ENCODE results near the gene FAM117B.
A peak's percentile ranks its signal among the peaks of the same experiment; 100 is the strongest.

The FAM117B gene

GRCh38 chr2:202756598-202756997 is 121.8 kb downstream of the FAM117B start:
- Mint-ChIP-seq H3K4me1 (peaks cover 50% of the 10 kb centered on the region), H3K27ac (peak overlapping the region; percentile 35), H3K27me3 (no peaks in the 10 kb centered on the region), H3K4me3 (no peak overlapping the region), H3K36me3 (peaks cover 17% of the 10 kb centered on the region), H3K9me3 (no peaks in the 10 kb centered on the region)

GRCh38 chr2:202757339-202757738 is 122.6 kb downstream of the FAM117B start:
- Mint-ChIP-seq H3K36me3 (peaks cover 17% of the 10 kb centered on the region), H3K27ac (peak overlapping the region; percentile 17), H3K4me1 (peaks cover 50% of the 10 kb centered on the region), H3K27me3 (no peaks in the 10 kb centered on the region), H3K4me3 (no peak overlapping the region), H3K9me3 (no peaks in the 10 kb centered on the region)

- Mint-ChIP-seq H3K4me3 (no peak overlapping the region), H3K36me3 (peaks cover 17% of the 10 kb centered on the region)
Measured at GRCh38 chr2:202758128-202758527, 123.4 kb downstream of the FAM117B start.

GRCh38 chr2:202758604-202759003 is 123.8 kb downstream of the FAM117B start:
- Mint-ChIP-seq H3K36me3 (peaks cover 12% of the 10 kb centered on the region), H3K27ac (no peak overlapping the region), H3K4me1 (peaks cover 50% of the 10 kb centered on the region), H3K4me3 (no peak overlapping the region), H3K27me3 (no peaks in the 10 kb centered on the region), H3K9me3 (no peaks in the 10 kb centered on the region)

More at GRCh38 chr2:202758128-202758527, 123.4 kb downstream of the FAM117B start:
- no peak overlapping the region for H3K27ac Mint-ChIP-seq
- no peaks in the 10 kb centered on the region for H3K27me3 Mint-ChIP-seq
- peaks cover 50% of the 10 kb centered on the region for H3K4me1 Mint-ChIP-seq
- H3K9me3 Mint-ChIP-seq, result no peaks in the 10 kb centered on the region

GRCh38 chr2:202760848-202761247 is 126.1 kb downstream of the FAM117B start:
- peaks cover 14% of the 10 kb centered on the region for H3K36me3 Mint-ChIP-seq

GRCh38 chr2:202762556-202762955 is 127.8 kb downstream of the FAM117B start:
- Mint-ChIP-seq H3K4me1 (peaks cover 55% of the 10 kb centered on the region), H3K4me3 (peak overlapping the region; percentile 58), H3K27ac (peak overlapping the region; percentile 94)

More at GRCh38 chr2:202760848-202761247, 126.1 kb downstream of the FAM117B start:
- H3K4me1 Mint-ChIP-seq, result peaks cover 55% of the 10 kb centered on the region
- no peaks in the 10 kb centered on the region for H3K27me3 Mint-ChIP-seq
- peak overlapping the region; percentile 96 for H3K27ac Mint-ChIP-seq
- no peaks in the 10 kb centered on the region for H3K9me3 Mint-ChIP-seq
- no peak overlapping the region for H3K4me3 Mint-ChIP-seq

GRCh38 chr2:202763916-202764315 is 129.1 kb downstream of the FAM117B start:
- Mint-ChIP-seq H3K36me3 (peaks cover 17% of the 10 kb centered on the region), H3K9me3 (no peaks in the 10 kb centered on the region), H3K4me1 (peaks cover 64% of the 10 kb centered on the region), H3K27ac (peak overlapping the region; percentile 94), H3K4me3 (peak overlapping the region; percentile 62), H3K27me3 (no peaks in the 10 kb centered on the region)

More at GRCh38 chr2:202762556-202762955, 127.8 kb downstream of the FAM117B start:
- H3K36me3 Mint-ChIP-seq, result peaks cover 17% of the 10 kb centered on the region
- no peaks in the 10 kb centered on the region for H3K9me3 Mint-ChIP-seq
- no peaks in the 10 kb centered on the region for H3K27me3 Mint-ChIP-seq

GRCh38 chr2:202764991-202765390 is 130.2 kb downstream of the FAM117B start:
- H3K27ac Mint-ChIP-seq, result peak overlapping the region; percentile 92
- H3K4me1 Mint-ChIP-seq, result peaks cover 68% of the 10 kb centered on the region
- peaks cover 20% of the 10 kb centered on the region for H3K36me3 Mint-ChIP-seq
- H3K9me3 Mint-ChIP-seq, result no peaks in the 10 kb centered on the region
- H3K4me3 Mint-ChIP-seq, result no peak overlapping the region
- H3K27me3 Mint-ChIP-seq, result no peaks in the 10 kb centered on the region

GRCh38 chr2:202765436-202765835 is 130.7 kb downstream of the FAM117B start:
- H3K4me3 Mint-ChIP-seq, result no peak overlapping the region
- peak overlapping the region; percentile 14 for H3K27ac Mint-ChIP-seq
- no peaks in the 10 kb centered on the region for H3K27me3 Mint-ChIP-seq
- H3K36me3 Mint-ChIP-seq, result peaks cover 19% of the 10 kb centered on the region
- H3K9me3 Mint-ChIP-seq, result no peaks in the 10 kb centered on the region
- peaks cover 66% of the 10 kb centered on the region for H3K4me1 Mint-ChIP-seq

- peak overlapping the region; percentile 48 for H3K27ac Mint-ChIP-seq
- H3K27me3 Mint-ChIP-seq, result no peaks in the 10 kb centered on the region
- no peaks in the 10 kb centered on the region for H3K9me3 Mint-ChIP-seq
- no peak overlapping the region for H3K4me3 Mint-ChIP-seq
- H3K4me1 Mint-ChIP-seq, result peaks cover 40% of the 10 kb centered on the region
- H3K36me3 Mint-ChIP-seq, result peaks cover 20% of the 10 kb centered on the region
Measured at GRCh38 chr2:202768273-202768672, 133.5 kb downstream of the FAM117B start.

GRCh38 chr2:202769201-202769600 is 134.4 kb downstream of the FAM117B start:
- H3K9me3 Mint-ChIP-seq, result no peaks in the 10 kb centered on the region
- H3K36me3 Mint-ChIP-seq, result peaks cover 17% of the 10 kb centered on the region
- no peak overlapping the region for H3K4me3 Mint-ChIP-seq
- no peaks in the 10 kb centered on the region for H3K27me3 Mint-ChIP-seq
- H3K27ac Mint-ChIP-seq, result no peak overlapping the region
- peaks cover 30% of the 10 kb centered on the region for H3K4me1 Mint-ChIP-seq

GRCh38 chr2:202771336-202771735 is 136.6 kb downstream of the FAM117B start:
- no peaks in the 10 kb centered on the region for H3K27me3 Mint-ChIP-seq
- H3K9me3 Mint-ChIP-seq, result no peaks in the 10 kb centered on the region
- no peak overlapping the region for H3K4me3 Mint-ChIP-seq
- peaks cover 21% of the 10 kb centered on the region for H3K36me3 Mint-ChIP-seq
- H3K27ac Mint-ChIP-seq, result no peak overlapping the region
- H3K4me1 Mint-ChIP-seq, result peaks cover 16% of the 10 kb centered on the region

- Mint-ChIP-seq H3K27me3 (no peaks in the 10 kb centered on the region), H3K27ac (no peak overlapping the region), H3K4me3 (no peak overlapping the region), H3K4me1 (peaks cover 16% of the 10 kb centered on the region), H3K36me3 (peaks cover 21% of the 10 kb centered on the region), H3K9me3 (no peaks in the 10 kb centered on the region)
Measured at GRCh38 chr2:202771741-202772460, 137.1 kb downstream of the FAM117B start.

- no peak overlapping the region for H3K4me3 Mint-ChIP-seq
- no peaks in the 10 kb centered on the region for H3K9me3 Mint-ChIP-seq
- H3K36me3 Mint-ChIP-seq, result peaks cover 24% of the 10 kb centered on the region
- no peak overlapping the region for H3K27ac Mint-ChIP-seq
- peaks cover 8% of the 10 kb centered on the region for H3K4me1 Mint-ChIP-seq
- no peaks in the 10 kb centered on the region for H3K27me3 Mint-ChIP-seq
Measured at GRCh38 chr2:202773301-202773973, 138.7 kb downstream of the FAM117B start.

- H3K4me3 Mint-ChIP-seq, result no peak overlapping the region
- H3K27me3 Mint-ChIP-seq, result no peaks in the 10 kb centered on the region
- H3K36me3 Mint-ChIP-seq, result peaks cover 28% of the 10 kb centered on the region
- H3K27ac Mint-ChIP-seq, result no peak overlapping the region
- H3K9me3 Mint-ChIP-seq, result no peaks in the 10 kb centered on the region
- peaks cover 8% of the 10 kb centered on the region for H3K4me1 Mint-ChIP-seq
Measured at GRCh38 chr2:202774104-202774503, 139.3 kb downstream of the FAM117B start.

- Mint-ChIP-seq H3K27ac (no peak overlapping the region), H3K4me3 (no peak overlapping the region), H3K36me3 (peaks cover 32% of the 10 kb centered on the region), H3K27me3 (no peaks in the 10 kb centered on the region), H3K4me1 (peaks cover 15% of the 10 kb centered on the region), H3K9me3 (no peaks in the 10 kb centered on the region)
Measured at GRCh38 chr2:202778217-202778616, 143.4 kb downstream of the FAM117B start.

Data from activated naive CD4-positive, alpha-beta T cell treated with anti-CD3 and anti-CD28 coated beads, Interleukin-2, amount 50 U/mL, for 24 hours (primary cell).